C4-2B (cell line): ENCODE results near the gene WFDC13.

Source experiments
- H3K27ac ChIP-seq: fragments of 450-650 bp; 2 replicates; pipeline ENCODE4 v1.5.1; 2017
- ZFX ChIP-seq: fragments of 450-650 bp; IDR thresholded peaks from 2 replicates; pipeline ENCODE4 v1.6.1; 2017
- TF ChIP-seq, protein P1 (sequence below): fragments of 450-650 bp; conservative IDR thresholded peaks from 2 replicates; pipeline ENCODE4 v1.5.1; 2017; ENCODE audit warnings: mild to moderate bottlenecking

The WFDC13 gene

DNA sequence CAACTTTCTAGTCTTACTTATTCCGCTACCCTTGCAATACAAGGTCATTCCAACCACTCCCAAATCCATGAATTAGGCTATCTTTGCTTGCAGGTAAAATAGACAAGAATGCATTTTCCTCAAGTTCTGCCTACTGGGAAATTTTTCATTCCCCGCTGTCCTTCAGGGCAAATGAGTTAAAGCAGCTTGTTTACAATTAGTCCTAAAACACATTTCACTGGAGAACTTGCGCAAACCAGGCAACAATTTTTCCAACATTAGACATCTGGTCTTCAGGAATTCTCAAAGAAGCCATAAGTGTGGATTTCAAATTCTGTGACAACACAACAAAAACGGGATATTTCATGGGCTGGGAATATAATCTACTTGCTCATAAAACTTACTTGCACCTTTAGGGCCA lies 40.8 kb downstream of the WFDC13 start:
- no peak overlapping the region for H3K27ac ChIP-seq
- no peak for TF ChIP-seq ZFX
- TF ChIP-seq, protein P1, sequence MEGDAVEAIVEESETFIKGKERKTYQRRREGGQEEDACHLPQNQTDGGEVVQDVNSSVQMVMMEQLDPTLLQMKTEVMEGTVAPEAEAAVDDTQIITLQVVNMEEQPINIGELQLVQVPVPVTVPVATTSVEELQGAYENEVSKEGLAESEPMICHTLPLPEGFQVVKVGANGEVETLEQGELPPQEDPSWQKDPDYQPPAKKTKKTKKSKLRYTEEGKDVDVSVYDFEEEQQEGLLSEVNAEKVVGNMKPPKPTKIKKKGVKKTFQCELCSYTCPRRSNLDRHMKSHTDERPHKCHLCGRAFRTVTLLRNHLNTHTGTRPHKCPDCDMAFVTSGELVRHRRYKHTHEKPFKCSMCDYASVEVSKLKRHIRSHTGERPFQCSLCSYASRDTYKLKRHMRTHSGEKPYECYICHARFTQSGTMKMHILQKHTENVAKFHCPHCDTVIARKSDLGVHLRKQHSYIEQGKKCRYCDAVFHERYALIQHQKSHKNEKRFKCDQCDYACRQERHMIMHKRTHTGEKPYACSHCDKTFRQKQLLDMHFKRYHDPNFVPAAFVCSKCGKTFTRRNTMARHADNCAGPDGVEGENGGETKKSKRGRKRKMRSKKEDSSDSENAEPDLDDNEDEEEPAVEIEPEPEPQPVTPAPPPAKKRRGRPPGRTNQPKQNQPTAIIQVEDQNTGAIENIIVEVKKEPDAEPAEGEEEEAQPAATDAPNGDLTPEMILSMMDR = no peak

DNA sequence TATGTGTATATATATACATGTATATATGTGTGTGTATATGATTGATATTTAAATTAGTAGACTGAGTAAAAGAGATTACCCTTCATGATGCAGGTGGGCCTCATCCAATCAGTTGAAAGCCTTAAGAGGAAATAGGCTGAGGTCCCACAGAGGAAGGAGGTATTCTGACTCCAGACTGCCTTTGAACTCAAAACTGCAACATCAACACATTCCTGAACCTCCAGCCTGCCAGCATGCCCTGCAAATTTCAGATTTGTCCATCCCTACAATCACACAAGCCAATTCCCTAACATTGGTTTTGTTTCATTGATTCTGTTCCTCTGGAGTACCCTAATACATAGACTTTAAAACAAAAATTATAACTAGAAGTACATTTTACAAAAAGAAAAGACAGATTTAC lies 43.2 kb downstream of the WFDC13 start:
- TF ChIP-seq, protein P1 = no peak
- no peak for TF ChIP-seq ZFX

DNA sequence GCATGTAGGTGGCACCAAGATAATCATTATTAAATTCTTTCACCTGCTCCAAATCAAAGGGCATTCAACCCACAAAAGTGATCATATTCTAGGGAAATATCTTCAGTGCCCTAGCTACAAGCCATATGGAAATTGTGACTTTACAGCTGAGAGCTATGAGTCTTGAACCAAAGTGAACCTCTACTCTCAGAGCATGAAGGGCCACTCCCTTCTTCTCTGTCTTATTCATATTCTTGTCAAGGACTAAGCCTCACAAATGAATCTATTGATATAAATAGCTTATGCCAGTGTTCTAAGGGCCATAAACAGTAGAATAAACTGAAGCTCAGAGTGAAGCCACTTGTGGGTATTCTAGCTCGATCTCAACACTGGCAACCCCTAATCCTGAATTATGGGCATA lies 49.9 kb downstream of the WFDC13 start:
- no peak for TF ChIP-seq ZFX
- TF ChIP-seq, protein P1 = no peak
- no peak overlapping the region for H3K27ac ChIP-seq

More for the DNA sequence above, 43.2 kb downstream of the WFDC13 start:
- H3K27ac ChIP-seq = no peak overlapping the region

DNA sequence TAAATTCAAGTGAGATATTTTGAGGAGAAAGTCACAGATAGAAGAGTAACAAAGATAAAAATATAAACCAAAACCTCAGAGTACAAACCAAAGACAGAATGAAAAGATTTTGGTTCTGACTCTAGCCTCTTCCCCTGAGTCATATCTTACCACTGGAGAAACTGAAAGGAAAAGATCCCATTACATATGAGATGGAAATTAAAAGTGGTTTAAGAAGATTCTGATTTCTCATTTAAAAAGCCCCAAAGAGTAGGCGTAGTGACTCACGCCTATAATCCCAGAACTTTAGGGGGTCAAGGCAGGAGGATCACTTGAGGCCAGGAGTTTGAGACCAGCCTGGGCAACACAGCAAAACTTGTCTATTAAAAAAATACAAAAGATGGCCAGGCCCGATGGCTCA lies 50.9 kb downstream of the WFDC13 start:
- TF ChIP-seq ZFX = no peak
- TF ChIP-seq, protein P1 = no peak

DNA sequence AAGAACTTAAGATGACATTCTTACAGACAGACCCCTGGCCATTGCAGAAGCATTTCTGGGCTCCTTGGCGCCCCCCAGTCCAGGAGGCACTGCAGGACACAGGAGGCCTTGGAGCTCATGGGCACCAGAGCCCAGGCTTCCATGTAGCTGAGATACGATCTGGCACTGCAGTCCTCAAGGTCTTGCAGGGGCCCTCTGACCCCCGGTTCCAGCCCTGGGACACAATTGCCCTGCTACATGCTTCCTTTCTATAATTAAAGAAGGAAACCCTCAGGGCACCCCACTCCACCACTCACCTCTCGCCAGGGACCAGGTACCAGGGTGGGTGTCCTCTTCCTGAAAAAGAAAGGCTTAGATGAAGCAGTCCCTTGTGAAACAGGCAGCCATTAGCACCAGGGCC lies 56.3 kb downstream of the WFDC13 start:
- TF ChIP-seq, protein P1 = no peak
- no peak for TF ChIP-seq ZFX
- H3K27ac ChIP-seq = no peak overlapping the region

More for the DNA sequence above, 50.9 kb downstream of the WFDC13 start:
- no peak overlapping the region for H3K27ac ChIP-seq
